HG03159 (cell line): Measurements from ENCODE around the gene TICRR.

ENCODE experiments used
- ATAC-seq: cut with Tn5 transposase; IDR thresholded peaks from one replicate; pipeline ENCODE4 v1.9.1; 2021; ENCODE audit warnings: mild to moderate bottlenecking, moderate library complexity; ENCODE audit not compliant: unreplicated experiment

Gene TICRR

GRCh38 chr15:89652131-89652530 is 76.9 kb downstream of the TICRR start:
- ATAC-seq: no peak

- ATAC-seq: no peak
These were observed 77.4 kb downstream of the TICRR start for GRCh38 chr15:89652666-89653065.

- ATAC-seq: no peak
These were observed 78.3 kb downstream of the TICRR start for GRCh38 chr15:89653578-89653977.

GRCh38 chr15:89654301-89654761 is 79.1 kb downstream of the TICRR start:
- ATAC-seq: no peak

- ATAC-seq: no peak
These were observed 79.9 kb downstream of the TICRR start, which contains the start of gene KIF7 for GRCh38 chr15:89654847-89655805. KIF7 (minus strand) TSS chr15:89655467; CDS start chr15:89652930, 2,537 bp downstream.

- ATAC-seq: no peak
These were observed 81.0 kb downstream of the TICRR start for GRCh38 chr15:89656116-89656815.

GRCh38 chr15:89657686-89658200 is 82.5 kb downstream of the TICRR start:
- ATAC-seq: no peak

- ATAC-seq: no peak
These were observed 84.0 kb downstream of the TICRR start for GRCh38 chr15:89659295-89659694.

- no peak for ATAC-seq
These were observed 85.3 kb downstream of the TICRR start for GRCh38 chr15:89660556-89660955.

GRCh38 chr15:89662893-89663626 is 87.8 kb downstream of the TICRR start:
- no peak for ATAC-seq

GRCh38 chr15:89664441-89665350 is 89.4 kb downstream of the TICRR start:
- ATAC-seq: no peak

- ATAC-seq: no peak
These were observed 90.3 kb downstream of the TICRR start for GRCh38 chr15:89665449-89666181.

GRCh38 chr15:89666184-89666857 is 91.1 kb downstream of the TICRR start:
- no peak for ATAC-seq

- ATAC-seq: no peak
These were observed 91.8 kb downstream of the TICRR start for GRCh38 chr15:89666858-89667705.

GRCh38 chr15:89667706-89667960 is 92.4 kb downstream of the TICRR start:
- no peak for ATAC-seq

GRCh38 chr15:89668171-89668570 is 92.9 kb downstream of the TICRR start:
- no peak for ATAC-seq

GRCh38 chr15:89669309-89669865 is 94.1 kb downstream of the TICRR start:
- no peak for ATAC-seq

GRCh38 chr15:89669941-89670340 is 94.7 kb downstream of the TICRR start:
- ATAC-seq: no peak
